Heart left ventricle (tissue), 13 donors: ENCODE measurements around the gene RFX2.

ENCODE experiments used
- POLR2A ChIP-seq, 2 donors: fragments of 450-650 bp; IDR thresholded peaks; one replicate each; pipeline ENCODE4 v1.6.1; 2017; ENCODE audit warnings: antibody characterized with exemption in 2 of 2, mild to moderate bottlenecking in 2 of 2, moderate library complexity in 2 of 2
- TF ChIP-seq, protein P1 (sequence below), 12 donors: fragments of 200-600 bp; sonication (generic) in 4 of 12; IDR thresholded peaks; one replicate each; pipeline versions ENCODE4 v1.5.0 to v1.8.0; 2018 to 2022; ENCODE audit warnings: antibody characterized with exemption in 12 of 12, mild to moderate bottlenecking in 5 of 12
- donor health status: ischemic (EF 13 %, LVEDD 7.1; RV severe dilation, severe dysfunction).
- donor health status: DM: no; HTN: yes; CAD: no.
- donor health status: DM: no; HTN: no; CAD: no.
- donor health status: ischemic (EF 25% LVEDD 6.9; RV normal size, moderate dysfunction).
- donor health status: ischemic (EF 25% LVEDD 5.7; RV mildly dilated, moderate dysfunction).
- donor health status: ischemic (EF 35%, LVEDD 5.7; RV mildly dilated, moderate dysfunction).
- donor health status: nonischemic (EF 11% LVEDD 7.7; RV severe dilation, severe dysfunction).
- donor health status: DM: yes; HTN: yes; CAD: no.
- donor health status: PGD.
- donor health status: ischemic (EF 29% LVEDD 5.4; RV normal size, mild dysfunction).
- donor health status: nonischemic (EF 23%, LVEDD 6.1; RV moderate dilation, normal function).

DNA sequence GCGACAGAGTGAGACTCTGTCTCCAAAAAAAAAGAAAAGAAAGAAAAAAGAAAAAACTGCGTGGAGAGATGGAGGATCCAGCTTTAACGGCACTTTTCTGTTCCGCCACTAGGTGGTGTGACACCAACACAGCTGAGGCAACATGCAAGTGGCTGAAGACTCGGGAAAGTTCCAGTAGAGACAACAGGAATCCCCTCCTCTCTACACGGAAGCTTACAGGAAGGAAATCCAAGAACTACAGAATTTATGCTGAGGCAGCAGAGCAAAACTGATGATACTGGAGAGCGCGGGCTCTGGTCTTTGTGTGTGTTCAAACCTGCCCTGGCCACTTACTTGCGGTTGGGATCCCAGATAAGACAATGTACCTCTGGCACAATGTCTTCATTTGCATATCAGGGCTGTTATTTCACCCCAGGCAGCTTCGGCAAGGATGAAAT lies 142.3 kb downstream of the RFX2 start:
- TF ChIP-seq, protein P1, sequence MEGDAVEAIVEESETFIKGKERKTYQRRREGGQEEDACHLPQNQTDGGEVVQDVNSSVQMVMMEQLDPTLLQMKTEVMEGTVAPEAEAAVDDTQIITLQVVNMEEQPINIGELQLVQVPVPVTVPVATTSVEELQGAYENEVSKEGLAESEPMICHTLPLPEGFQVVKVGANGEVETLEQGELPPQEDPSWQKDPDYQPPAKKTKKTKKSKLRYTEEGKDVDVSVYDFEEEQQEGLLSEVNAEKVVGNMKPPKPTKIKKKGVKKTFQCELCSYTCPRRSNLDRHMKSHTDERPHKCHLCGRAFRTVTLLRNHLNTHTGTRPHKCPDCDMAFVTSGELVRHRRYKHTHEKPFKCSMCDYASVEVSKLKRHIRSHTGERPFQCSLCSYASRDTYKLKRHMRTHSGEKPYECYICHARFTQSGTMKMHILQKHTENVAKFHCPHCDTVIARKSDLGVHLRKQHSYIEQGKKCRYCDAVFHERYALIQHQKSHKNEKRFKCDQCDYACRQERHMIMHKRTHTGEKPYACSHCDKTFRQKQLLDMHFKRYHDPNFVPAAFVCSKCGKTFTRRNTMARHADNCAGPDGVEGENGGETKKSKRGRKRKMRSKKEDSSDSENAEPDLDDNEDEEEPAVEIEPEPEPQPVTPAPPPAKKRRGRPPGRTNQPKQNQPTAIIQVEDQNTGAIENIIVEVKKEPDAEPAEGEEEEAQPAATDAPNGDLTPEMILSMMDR (IDR thresholded peaks at IDR 0.05) = peak; percentile 85 to 97 (median 92)
- TF ChIP-seq POLR2A (IDR thresholded peaks at IDR 0.05) = no peak
